Measurements from ENCODE around the gene CCSER1. TPM values are rescaled to one million over a fixed set of nuclear protein-coding genes. Genes with fewer than 3 reads are reported as not detected.
"Not testable (repeated sequence)": the region's sequence is repeated elsewhere in the genome, so short reads cannot be mapped to it uniquely, and the experiment has no call there.

CCSER1 gene
- total and polyA plus RNA-seq, 4 donors: 0.61 to 23.0 (median 3.8) TPM

GRCh38 chr4:90403781-90404180 lies 276.6 kb downstream of the CCSER1 start:
- WGBS, 2 donors: 91 to 96% methylated on average over 6 of the region's 6 CpGs
- no peak for TF ChIP-seq CTCF (IDR thresholded peaks at IDR 0.05; ENCODE audit: control extremely low read depth, extremely low read depth)
- Histone ChIP-seq H3K4me3 (no peak overlapping the region), H3K9ac (ENCODE audit: insufficient read depth in 1 of 2, low read length in 2 of 2) (no peak overlapping the region), H3K36me3 (ENCODE audit: control insufficient read depth in 4 of 4, insufficient read depth in 4 of 4, low read length in 4 of 4) (no peaks in the 10 kb centered on the region), H3K4me1 (ENCODE audit: control insufficient read depth in 5 of 5, insufficient read depth in 5 of 5, low read length in 5 of 5) (no peaks in the 10 kb centered on the region), H3K27me3 (ENCODE audit: control insufficient read depth in 3 of 3, insufficient read depth in 3 of 3, low read length in 2 of 3) (no peaks in the 10 kb centered on the region), H3K27ac (ENCODE audit: low read depth in 1 of 2, low read length in 1 of 2) (no peak overlapping the region), H3K9me3 (ENCODE audit: control insufficient read depth in 4 of 4, insufficient read depth in 3 of 4, low read length in 3 of 4) (peaks cover 0 to 8% (median 0%) of the 10 kb centered on the region in 4 donors)
- no peak for ATAC-seq (ENCODE audit: insufficient read depth, low FRiP score)
- DNase-seq: no peak

- not testable (repeated sequence) for H3K27ac ChIP-seq (ENCODE audit: low read depth in 1 of 2, low read length in 1 of 2); DNase-seq; H3K9me3 ChIP-seq (ENCODE audit: control insufficient read depth in 4 of 4, insufficient read depth in 3 of 4, low read length in 3 of 4); H3K36me3 ChIP-seq (ENCODE audit: control insufficient read depth in 4 of 4, insufficient read depth in 4 of 4, low read length in 4 of 4); H3K27me3 ChIP-seq (ENCODE audit: control insufficient read depth in 3 of 3, insufficient read depth in 3 of 3, low read length in 2 of 3); H3K4me3 ChIP-seq; ATAC-seq (ENCODE audit: insufficient read depth, low FRiP score); H3K4me1 ChIP-seq (ENCODE audit: control insufficient read depth in 5 of 5, insufficient read depth in 5 of 5, low read length in 5 of 5); H3K9ac ChIP-seq (ENCODE audit: insufficient read depth in 1 of 2, low read length in 2 of 2)
- 92 to 98% methylated on average over 11 of the region's 11 CpGs for WGBS, 2 donors
Measured at GRCh38 chr4:90407897-90408296, 280.7 kb downstream of the CCSER1 start.

- not testable (repeated sequence) for H3K9me3 ChIP-seq (ENCODE audit: control insufficient read depth in 4 of 4, insufficient read depth in 3 of 4, low read length in 3 of 4); H3K36me3 ChIP-seq (ENCODE audit: control insufficient read depth in 4 of 4, insufficient read depth in 4 of 4, low read length in 4 of 4); H3K4me3 ChIP-seq; ATAC-seq (ENCODE audit: insufficient read depth, low FRiP score); H3K27ac ChIP-seq (ENCODE audit: low read depth in 1 of 2, low read length in 1 of 2); H3K27me3 ChIP-seq (ENCODE audit: control insufficient read depth in 3 of 3, insufficient read depth in 3 of 3, low read length in 2 of 3); H3K4me1 ChIP-seq (ENCODE audit: control insufficient read depth in 5 of 5, insufficient read depth in 5 of 5, low read length in 5 of 5); DNase-seq; H3K9ac ChIP-seq (ENCODE audit: insufficient read depth in 1 of 2, low read length in 2 of 2)
Measured at GRCh38 chr4:90412786-90413185, 285.6 kb downstream of the CCSER1 start.

- DNase-seq: no peak
- Histone ChIP-seq H3K4me3 (no peak overlapping the region), H3K9ac (ENCODE audit: insufficient read depth in 1 of 2, low read length in 2 of 2) (no peak overlapping the region), H3K27ac (ENCODE audit: low read depth in 1 of 2, low read length in 1 of 2) (no peak overlapping the region), H3K36me3 (ENCODE audit: control insufficient read depth in 4 of 4, insufficient read depth in 4 of 4, low read length in 4 of 4) (no peaks in the 10 kb centered on the region), H3K27me3 (ENCODE audit: control insufficient read depth in 3 of 3, insufficient read depth in 3 of 3, low read length in 2 of 3) (no peaks in the 10 kb centered on the region), H3K4me1 (ENCODE audit: control insufficient read depth in 5 of 5, insufficient read depth in 5 of 5, low read length in 5 of 5) (peaks cover 0 to 5% (median 0%) of the 10 kb centered on the region in 5 donors), H3K9me3 (ENCODE audit: control insufficient read depth in 4 of 4, insufficient read depth in 3 of 4, low read length in 3 of 4) (no peaks in the 10 kb centered on the region)
- no peak for ATAC-seq (ENCODE audit: insufficient read depth, low FRiP score)
- TF ChIP-seq CTCF (IDR thresholded peaks at IDR 0.05; ENCODE audit: control extremely low read depth, extremely low read depth): no peak
- WGBS, 2 donors: 86 to 89% methylated on average over 5 of the region's 5 CpGs
Measured at GRCh38 chr4:90415116-90415515, 287.9 kb downstream of the CCSER1 start.
